OCI-LY3 (cell line): Measurements from ENCODE around the gene PPP2R5B.

Source experiments
- CTCF ChIP-seq: fragments of 200-600, 300-600 bp; sonication (generic); IDR thresholded peaks from 2 replicates; pipeline ENCODE4 v1.5.1; 2014; ENCODE audit warnings: antibody characterized with exemption, low read length, low read depth
- EZH2phosphoT487 ChIP-seq: fragments of 200-600 bp; shearing (Covaris generic); IDR thresholded peaks from 2 replicates; pipeline ENCODE4 v1.6.1; 2018; ENCODE audit warnings: antibody characterized with exemption, mixed run types, low read depth

GRCh38 chr11:64915376-64915887, 9.1 kb upstream of the PPP2R5B start:
- TF ChIP-seq CTCF (no peak), EZH2phosphoT487 (no peak)
